Inflammatory macrophage treated with lipopolysaccharide for 1 hour (primary cell): ENCODE data around the gene TSHZ2.

Experiments
- DNase-seq, 2 donors: peaks; one replicate each; pipeline ENCODE4 v3.0.0-alpha.2; 2020 to 2022

The TSHZ2 gene

GRCh38 chr20:53216478-53216855 is 244.3 kb downstream of the TSHZ2 start:
- DNase-seq, result no peak

GRCh38 chr20:53216856-53217576 is 244.9 kb downstream of the TSHZ2 start:
- DNase-seq, result peak in 1 of 2 donors; percentile 47

DNA sequence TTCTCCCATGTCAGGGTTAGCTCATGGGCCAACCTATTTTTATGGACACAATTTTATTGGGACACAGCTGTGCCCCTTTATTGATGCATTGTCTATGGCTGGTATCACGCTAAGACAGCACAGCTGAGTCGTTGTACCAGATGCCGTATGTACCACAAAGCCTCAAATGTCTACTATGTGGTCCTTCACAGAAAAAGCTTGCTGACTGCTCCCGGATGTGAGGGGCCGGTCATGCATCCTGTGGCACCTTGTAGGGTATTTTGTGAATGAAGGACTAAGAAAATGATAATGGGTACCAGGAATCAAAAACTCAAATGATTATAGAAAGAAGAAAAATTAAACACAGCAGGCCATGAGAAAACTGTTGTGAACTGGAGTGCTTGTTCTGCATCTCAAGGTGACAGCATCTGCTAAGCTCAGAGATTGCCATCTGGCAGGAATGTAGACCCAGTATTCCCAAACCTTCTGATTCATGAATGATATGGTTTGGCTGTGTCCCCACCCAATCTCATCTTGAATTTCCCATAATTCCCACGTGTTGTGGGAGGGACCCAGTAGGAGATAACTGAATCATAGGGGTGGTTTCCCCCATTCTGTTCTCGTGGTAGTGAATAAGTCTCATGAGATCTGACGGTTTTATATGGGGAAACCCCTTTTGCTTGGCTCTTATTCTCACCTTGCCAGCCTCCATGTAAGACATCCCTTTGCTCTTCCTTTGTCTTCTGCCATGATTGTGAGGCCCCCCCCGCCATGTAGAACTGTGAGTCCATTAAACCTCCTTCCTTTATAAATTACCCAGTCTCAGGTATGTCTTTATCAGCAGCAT is 248.5 kb downstream of the TSHZ2 start:
- DNase-seq, result no peak

DNA sequence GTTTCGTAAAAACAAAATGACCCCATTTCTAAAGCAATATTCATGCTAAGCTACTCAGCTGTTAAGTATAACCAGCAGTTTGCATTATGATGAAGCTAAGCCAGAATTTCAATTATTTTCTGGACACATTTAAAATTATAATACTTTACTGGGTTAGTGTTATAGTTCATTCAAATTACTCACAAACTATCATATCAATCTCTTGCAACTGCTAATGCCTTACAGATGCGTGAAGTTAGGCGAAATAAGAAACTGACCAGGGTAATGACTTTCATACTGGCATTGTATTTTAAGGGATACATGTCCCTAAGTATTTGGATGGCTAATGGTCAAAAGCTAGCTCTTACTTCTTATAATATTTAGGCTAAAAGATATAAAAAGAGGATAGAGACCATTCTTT is 249.6 kb downstream of the TSHZ2 start:
- no peak for DNase-seq

DNA sequence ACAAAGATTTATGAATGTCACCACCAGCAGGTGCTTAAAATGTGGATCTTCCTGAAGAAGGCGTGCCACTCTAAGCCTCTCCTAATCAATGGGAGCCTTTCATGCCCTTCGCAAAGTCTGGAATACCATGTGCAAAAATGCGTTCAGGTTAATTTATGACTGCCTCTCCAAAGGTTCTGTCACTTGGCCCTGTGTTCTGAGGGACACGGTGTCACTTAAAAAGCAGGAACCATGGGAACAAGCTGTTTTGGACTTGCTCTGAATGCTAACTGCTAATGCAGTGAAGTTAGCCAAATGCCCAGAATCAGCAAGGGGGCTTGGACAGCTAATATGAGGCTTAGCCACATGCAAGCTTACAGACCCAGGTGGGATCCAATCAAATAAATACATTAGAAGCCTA is 250.3 kb downstream of the TSHZ2 start:
- DNase-seq, result no peak

GRCh38 chr20:53222932-53223331 is 250.8 kb downstream of the TSHZ2 start:
- no peak for DNase-seq

- no peak for DNase-seq
Measured at GRCh38 chr20:53223626-53224172, 251.5 kb downstream of the TSHZ2 start.

DNA sequence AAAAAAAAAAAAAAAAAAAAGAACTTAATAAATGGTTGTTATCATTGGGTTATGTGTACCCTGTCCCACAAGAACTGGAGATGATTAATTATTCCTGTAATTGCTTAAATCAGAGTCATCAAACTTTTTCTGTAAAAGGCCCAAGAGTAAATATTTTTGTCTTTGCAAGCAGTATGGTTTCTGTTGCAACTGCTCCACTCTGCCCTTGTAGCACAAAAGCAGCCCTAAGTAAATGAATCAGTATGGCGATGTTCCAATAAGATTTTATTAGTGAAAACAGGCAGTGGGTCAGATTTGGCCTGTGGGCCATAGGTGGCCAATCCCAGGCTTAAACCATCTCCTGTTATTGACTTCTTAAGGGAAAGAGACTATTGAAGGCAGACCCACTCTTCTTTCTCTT is 252.7 kb downstream of the TSHZ2 start:
- no peak for DNase-seq

- DNase-seq, result no peak
Measured at GRCh38 chr20:53226826-53227225, 254.7 kb downstream of the TSHZ2 start.

GRCh38 chr20:53227523-53227922 is 255.4 kb downstream of the TSHZ2 start:
- DNase-seq, result no peak

- no peak for DNase-seq
Measured at GRCh38 chr20:53231061-53231460, 258.9 kb downstream of the TSHZ2 start.

DNA sequence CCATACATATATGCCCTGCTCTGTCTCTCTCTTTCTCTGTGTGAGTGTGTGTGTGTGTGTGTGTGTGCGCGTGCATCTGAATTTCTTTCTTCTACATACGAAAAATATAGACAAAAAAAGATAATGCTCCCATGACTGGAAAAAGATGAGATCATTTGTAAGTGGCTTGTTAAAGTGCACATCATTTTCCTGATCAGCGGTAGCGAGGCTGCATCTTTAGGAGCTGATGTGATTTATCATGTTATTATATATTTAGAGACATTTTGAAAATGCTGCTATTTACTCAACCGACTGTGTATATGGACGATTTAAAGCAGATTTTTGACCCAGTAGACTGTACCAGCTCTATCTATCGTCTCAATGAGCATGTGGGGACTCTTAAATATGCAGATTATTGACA is 265.3 kb downstream of the TSHZ2 start:
- no peak for DNase-seq

DNA sequence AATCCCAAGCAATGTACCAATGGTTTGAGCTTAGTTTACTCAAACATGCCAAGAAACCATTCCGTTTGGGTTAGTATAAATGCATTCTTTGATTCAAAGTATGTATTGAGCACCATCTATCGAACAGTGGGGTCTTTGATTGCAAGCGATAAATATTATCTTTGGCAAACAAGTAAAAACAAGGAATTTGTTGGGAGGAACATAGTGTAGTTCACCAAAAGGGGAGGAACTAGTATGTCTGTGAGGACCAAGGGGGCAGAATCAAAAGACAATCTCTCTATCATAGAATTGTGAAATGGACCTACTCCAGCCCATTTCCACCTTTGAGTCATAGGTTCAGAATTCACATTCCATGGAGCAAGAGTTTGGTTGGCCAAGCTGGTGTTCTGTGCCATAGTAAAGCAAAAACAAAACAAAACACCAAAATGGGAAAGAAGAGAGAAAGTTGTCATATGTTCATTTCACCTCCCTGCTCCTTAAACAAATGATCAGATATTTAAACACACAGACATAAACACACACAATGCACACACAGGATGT is 266.0 kb downstream of the TSHZ2 start:
- DNase-seq, result no peak

DNA sequence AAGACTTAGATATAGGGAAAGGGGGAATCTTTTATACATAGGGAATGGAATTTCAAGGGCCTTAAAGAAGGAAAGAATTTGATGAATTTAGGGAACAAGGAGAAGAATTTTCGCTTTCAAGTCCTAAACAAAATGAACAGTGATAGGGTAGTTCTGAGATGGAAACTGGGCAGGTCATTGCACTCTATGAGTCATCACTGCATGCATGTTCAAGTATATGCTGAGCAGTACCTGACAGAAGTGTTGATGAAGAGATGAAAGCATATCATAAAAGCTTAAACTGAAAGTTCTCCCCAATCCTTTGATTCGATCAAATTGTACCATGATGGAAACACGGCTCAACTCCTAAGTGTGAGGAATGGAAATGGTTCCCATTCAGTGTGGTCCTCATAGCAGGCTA is 271.0 kb downstream of the TSHZ2 start:
- DNase-seq, result no peak

- DNase-seq, result no peak
Measured at GRCh38 chr20:53244711-53245110, 272.6 kb downstream of the TSHZ2 start.

DNA sequence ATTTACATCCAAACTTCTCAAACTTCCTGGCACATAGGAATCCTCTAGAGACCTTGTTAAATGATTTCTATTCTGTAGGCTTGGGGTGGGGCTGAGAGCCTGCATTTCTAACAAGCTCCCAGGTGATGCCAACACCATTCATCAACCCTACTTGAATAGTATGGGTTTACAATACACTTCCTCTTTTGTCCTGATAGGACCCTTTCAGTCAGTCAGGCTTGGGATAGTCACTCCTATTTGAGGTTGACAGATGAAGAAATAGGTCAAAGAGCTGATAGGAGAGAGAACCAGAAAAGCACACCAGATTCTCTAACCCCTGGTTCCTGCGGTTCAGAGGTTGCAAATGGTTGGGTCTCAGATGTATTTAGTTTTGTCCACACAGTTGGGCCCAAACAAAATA is 273.4 kb downstream of the TSHZ2 start:
- DNase-seq, result no peak

- DNase-seq, result no peak
Measured at GRCh38 chr20:53247468-53248103, 275.4 kb downstream of the TSHZ2 start.

DNA sequence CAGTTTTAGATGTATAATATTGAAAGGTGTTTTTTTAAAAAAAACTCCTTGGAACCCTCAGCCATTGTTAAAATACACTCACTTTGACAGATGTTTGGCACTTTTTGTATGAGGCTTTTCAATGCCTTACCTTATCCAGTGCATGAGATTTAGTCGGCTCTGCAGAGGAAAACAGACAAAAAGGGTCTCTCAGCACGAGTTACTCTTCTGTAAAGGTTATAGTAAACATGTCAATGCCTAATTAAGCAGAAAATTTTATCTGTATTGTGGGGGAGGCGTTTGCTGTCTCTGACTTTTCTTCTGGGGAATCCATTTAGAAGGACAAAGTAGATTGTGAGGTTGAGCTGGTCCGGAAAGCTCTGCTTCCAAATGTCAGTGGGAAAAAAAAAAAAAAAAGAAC is 278.3 kb downstream of the TSHZ2 start:
- no peak for DNase-seq

GRCh38 chr20:53252002-53252401 is 279.8 kb downstream of the TSHZ2 start:
- DNase-seq, result no peak

DNA sequence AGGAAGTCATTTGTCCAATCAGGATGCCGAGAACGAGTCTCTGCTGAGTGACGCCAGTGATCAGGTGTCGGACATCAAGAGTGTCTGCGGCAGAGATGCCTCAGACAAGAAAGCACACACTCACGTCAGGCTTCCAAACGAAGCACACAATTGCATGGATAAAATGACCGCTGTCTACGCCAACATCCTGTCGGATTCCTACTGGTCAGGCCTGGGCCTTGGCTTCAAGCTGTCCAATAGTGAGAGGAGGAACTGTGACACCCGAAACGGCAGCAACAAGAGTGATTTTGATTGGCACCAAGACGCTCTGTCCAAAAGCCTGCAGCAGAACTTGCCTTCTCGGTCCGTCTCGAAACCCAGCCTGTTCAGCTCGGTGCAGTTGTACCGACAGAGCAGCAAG is 281.5 kb downstream of the TSHZ2 start:
- DNase-seq, result no peak

GRCh38 chr20:53255102-53255710 is 283.0 kb downstream of the TSHZ2 start:
- no peak for DNase-seq

DNA sequence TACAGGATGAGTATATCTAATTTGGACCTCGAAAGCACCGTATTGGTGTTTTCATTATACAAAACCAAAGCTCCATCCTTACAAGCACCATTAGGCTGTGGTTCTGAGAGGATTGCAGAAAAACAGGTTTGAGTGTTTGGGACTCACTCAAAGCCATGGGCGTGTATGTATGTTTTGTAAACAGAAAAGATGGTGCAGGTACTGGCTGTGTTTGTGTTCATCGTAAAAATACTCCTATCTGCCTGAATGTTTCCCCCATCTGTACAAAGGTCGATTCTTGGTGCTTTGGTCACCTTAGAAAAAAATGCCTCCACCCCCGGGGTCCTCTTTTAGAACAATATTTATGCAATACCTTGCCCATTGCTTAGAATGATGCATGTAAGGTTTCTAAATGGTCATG is 286.6 kb downstream of the TSHZ2 start:
- DNase-seq, result no peak

- no peak for DNase-seq
Measured at GRCh38 chr20:53260168-53260567, 288.0 kb downstream of the TSHZ2 start.
